CD14-positive monocyte (primary cell): ENCODE data around the gene PHOSPHO1. TPM values are rescaled to one million over a fixed set of nuclear protein-coding genes. Genes with fewer than 3 reads are reported as not detected.

Experiments
- DNase-seq, 3 donors: peaks; one replicate each; pipeline ENCODE4 v3.0.0-alpha.2; 2011 to 2022
- H2AFZ ChIP-seq: 2 replicates; pipeline ENCODE4 v1.6.0; 2012; ENCODE audit warnings: mild to moderate bottlenecking, low read depth, low read length, inconsistent platforms; ENCODE audit not compliant: insufficient read depth, poor library complexity, severe bottlenecking
- H3K27ac ChIP-seq, 2 donors: 1 replicate in 1 of 2; 2 replicates in 1 of 2; pipeline ENCODE4 v1.5.1; 2012 to 2013; ENCODE audit warnings: low read length in 2 of 2, control low read depth in 1 of 2, inconsistent platforms in 1 of 2, low read depth in 1 of 2, mild to moderate bottlenecking in 1 of 2
- H3K27me3 ChIP-seq, 2 donors: one replicate each; pipeline versions ENCODE4 v1.6.0 to v1.6.1; 2011 to 2013; ENCODE audit warnings: low read length in 2 of 2; ENCODE audit not compliant: control insufficient read depth in 2 of 2, insufficient read depth in 2 of 2
- H3K36me3 ChIP-seq, 2 donors: replicated peaks in 1 of 2; 1 replicate in 1 of 2; 2 replicates in 1 of 2; pipeline versions ENCODE4 v1.5.1 to v1.6.1; 2012 to 2013; ENCODE audit warnings: low read length in 2 of 2, control low read depth in 1 of 2, inconsistent platforms in 1 of 2, mild to moderate bottlenecking in 1 of 2; ENCODE audit not compliant: insufficient read depth in 2 of 2, control insufficient read depth in 1 of 2
- H3K4me1 ChIP-seq, 2 donors: 1 replicate in 1 of 2; 2 replicates in 1 of 2; pipeline versions ENCODE4 v1.5.1 to v1.6.1; 2012 to 2013; ENCODE audit warnings: low read length in 2 of 2, control low read depth in 1 of 2, inconsistent platforms in 1 of 2, mild to moderate bottlenecking in 1 of 2, moderate library complexity in 1 of 2; ENCODE audit not compliant: insufficient read depth in 2 of 2, control insufficient read depth in 1 of 2
- H3K4me2 ChIP-seq: replicated peaks from 2 replicates; pipeline ENCODE3; 2012; ENCODE audit warnings: low read length, moderate library complexity, mild to moderate bottlenecking; ENCODE audit not compliant: poor library complexity, severe bottlenecking; ENCODE audit errors: extremely low read depth
- H3K4me3 ChIP-seq, 3 experiments: fragments of 200-600 bp in 1 of 3; sonication (generic) in 1 of 3; replicated peaks in 1 of 3; 1 replicate in 2 of 3; 2 replicates in 1 of 3; pipeline ENCODE4 v1.5.1; 2011 to 2013; ENCODE audit warnings: low read length in 3 of 3, mild to moderate bottlenecking in 3 of 3, control low read depth in 2 of 3, low read depth in 2 of 3, inconsistent platforms in 1 of 3, moderate library complexity in 1 of 3
- H3K79me2 ChIP-seq: 2 replicates; pipeline ENCODE4 v1.6.0; 2012; ENCODE audit warnings: mild to moderate bottlenecking, control low read depth, inconsistent platforms, low read length, moderate library complexity; ENCODE audit not compliant: insufficient read depth
- H3K9ac ChIP-seq: 2 replicates; pipeline ENCODE4 v1.6.0; 2017; ENCODE audit warnings: low read length, mild to moderate bottlenecking; ENCODE audit not compliant: insufficient read depth, poor library complexity, severe bottlenecking
- H3K9me3 ChIP-seq, 2 donors: replicated peaks in 1 of 2; 1 replicate in 1 of 2; 2 replicates in 1 of 2; pipeline versions ENCODE4 v1.5.1 to v1.6.1; 2012 to 2013; ENCODE audit warnings: low read length in 2 of 2, control low read depth in 1 of 2; ENCODE audit not compliant: control insufficient read depth in 1 of 2, insufficient read depth in 1 of 2
- H4K20me1 ChIP-seq: 2 replicates; pipeline ENCODE4 v1.6.0; 2012; ENCODE audit warnings: mild to moderate bottlenecking, low read length, control low read depth, moderate library complexity; ENCODE audit not compliant: insufficient read depth
- H3K27ac Mint-ChIP-seq, 7 donors: one replicate each; pipeline ENCODE4 v1.8.0; 2020; ENCODE audit warnings: mild to moderate bottlenecking in 7 of 7, mixed read lengths in 7 of 7, moderate library complexity in 6 of 7, inconsistent platforms in 2 of 7
- H3K27me3 Mint-ChIP-seq, 3 donors: one replicate each; pipeline ENCODE4 v1.8.0; 2021 to 2022; ENCODE audit warnings: low read depth in 3 of 3, mild to moderate bottlenecking in 3 of 3, mixed read lengths in 3 of 3, moderate library complexity in 3 of 3, inconsistent platforms in 1 of 3
- H3K36me3 Mint-ChIP-seq, 2 donors: one replicate each; pipeline ENCODE4 v1.8.0; 2020; ENCODE audit warnings: mixed read lengths in 2 of 2, inconsistent platforms in 1 of 2, mild to moderate bottlenecking in 1 of 2
- H3K4me1 Mint-ChIP-seq: one replicate; pipeline ENCODE4 v1.8.0; 2020; ENCODE audit warnings: mild to moderate bottlenecking, mixed read lengths
- H3K4me3 Mint-ChIP-seq, 2 donors: one replicate each; pipeline ENCODE4 v1.8.0; 2020; ENCODE audit warnings: mild to moderate bottlenecking in 2 of 2, mixed read lengths in 2 of 2, moderate library complexity in 1 of 2
- H3K9me3 Mint-ChIP-seq, 7 donors: one replicate each; pipeline ENCODE4 v1.8.0; 2020 to 2022; ENCODE audit warnings: mixed read lengths in 7 of 7, mild to moderate bottlenecking in 6 of 7, moderate library complexity in 6 of 7, inconsistent platforms in 2 of 7
- WGBS: methylation state at CpG from one replicate; pipeline ENCODE4 v1.1.5; 2013; ENCODE audit warnings: missing lambda C conversion rate; ENCODE audit not compliant: insufficient coverage; 5-methylcytosine and 5-hydroxymethylcytosine counted together
- intact Hi-C, 2 donors: fragments of 100-400 bp; cut with micrococcal nuclease; formaldehyde crosslinking; loops; one replicate each; pipeline versions ENCODE4 v1.15.0 to v1.15.1; 2023
- polyA plus RNA-seq, 3 donors: library from polyadenylated mRNA; depleted of rRNA in 1 of 3; unstranded in 2 of 3; stranded (reverse) in 1 of 3; fragments of 300-500 nt in 2 of 3; fragments of >200 nt in 1 of 3; fragmentation: Illumina TruSeq in 2 of 3; gene quantifications; 1 replicate in 2 of 3; 2 replicates in 1 of 3; pipeline ENCODE4 v1.2.3, GENCODE V29; 2012 to 2021
- TF ChIP-seq, protein P1 (sequence below): fragments of 200-600 bp; IDR thresholded peaks from one replicate; pipeline ENCODE4 v1.8.0; 2022; ENCODE audit warnings: antibody characterized with exemption, mild to moderate bottlenecking

Gene PHOSPHO1
- polyA plus RNA-seq, 3 donors = 0.51 to 1.4 (median 0.61) TPM

DNA sequence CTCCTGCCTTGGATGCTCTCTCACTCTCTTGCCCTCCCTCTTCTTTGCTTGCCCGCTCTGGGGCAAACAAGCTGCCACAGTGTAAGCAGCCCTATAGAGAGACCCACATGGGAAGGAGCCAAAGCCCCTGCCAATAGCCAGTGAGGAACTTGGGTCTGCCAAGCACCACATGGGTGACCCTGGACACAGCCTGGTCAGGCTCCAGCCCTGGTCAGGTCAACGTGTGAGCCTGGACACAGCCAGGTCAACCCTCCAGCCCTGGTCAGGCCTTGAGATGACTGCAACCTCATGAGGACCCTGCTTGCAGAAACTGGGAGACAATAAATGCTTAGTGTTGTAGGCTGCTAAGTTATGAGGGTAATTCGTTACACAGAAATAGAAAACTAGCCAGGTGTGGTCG is 14.3 kb upstream of the PHOSPHO1 start:
- Histone ChIP-seq H3K27ac (no peak overlapping the region), H3K4me1 (no peaks in the 10 kb centered on the region), H3K79me2 (no peaks in the 10 kb centered on the region), H3K9ac (no peak overlapping the region), H3K9me3 (no peaks in the 10 kb centered on the region), H3K4me3 (no peak overlapping the region), H4K20me1 (no peaks in the 10 kb centered on the region), H3K36me3 (no peaks in the 10 kb centered on the region), H3K4me2 (no peak overlapping the region), H2AFZ (no peak overlapping the region), H3K27me3 (no peaks in the 10 kb centered on the region)
- 97% methylated on average over 4 of the region's 4 CpGs for WGBS
- Mint-ChIP-seq H3K4me1 (peaks cover 2% of the 10 kb centered on the region), H3K27me3 (peaks cover 0 to 10% (median 4%) of the 10 kb centered on the region in 3 donors), H3K4me3 (no peak overlapping the region), H3K36me3 (peaks cover 0 to 2% of the 10 kb centered on the region in 2 donors), H3K9me3 (peaks cover 0 to 2% (median 0%) of the 10 kb centered on the region in 7 donors), H3K27ac (no peak overlapping the region)
- DNase-seq = no peak
- TF ChIP-seq, protein P1, sequence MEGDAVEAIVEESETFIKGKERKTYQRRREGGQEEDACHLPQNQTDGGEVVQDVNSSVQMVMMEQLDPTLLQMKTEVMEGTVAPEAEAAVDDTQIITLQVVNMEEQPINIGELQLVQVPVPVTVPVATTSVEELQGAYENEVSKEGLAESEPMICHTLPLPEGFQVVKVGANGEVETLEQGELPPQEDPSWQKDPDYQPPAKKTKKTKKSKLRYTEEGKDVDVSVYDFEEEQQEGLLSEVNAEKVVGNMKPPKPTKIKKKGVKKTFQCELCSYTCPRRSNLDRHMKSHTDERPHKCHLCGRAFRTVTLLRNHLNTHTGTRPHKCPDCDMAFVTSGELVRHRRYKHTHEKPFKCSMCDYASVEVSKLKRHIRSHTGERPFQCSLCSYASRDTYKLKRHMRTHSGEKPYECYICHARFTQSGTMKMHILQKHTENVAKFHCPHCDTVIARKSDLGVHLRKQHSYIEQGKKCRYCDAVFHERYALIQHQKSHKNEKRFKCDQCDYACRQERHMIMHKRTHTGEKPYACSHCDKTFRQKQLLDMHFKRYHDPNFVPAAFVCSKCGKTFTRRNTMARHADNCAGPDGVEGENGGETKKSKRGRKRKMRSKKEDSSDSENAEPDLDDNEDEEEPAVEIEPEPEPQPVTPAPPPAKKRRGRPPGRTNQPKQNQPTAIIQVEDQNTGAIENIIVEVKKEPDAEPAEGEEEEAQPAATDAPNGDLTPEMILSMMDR = no peak
- intact Hi-C loops = no loop called here

GRCh38 chr17:49242813-49243212 is 12.2 kb upstream of the PHOSPHO1 start:
- H3K4me1 Mint-ChIP-seq = peaks cover 2% of the 10 kb centered on the region
- H3K9ac ChIP-seq = no peak overlapping the region
- no peak overlapping the region for H3K27ac Mint-ChIP-seq
- H3K9me3 ChIP-seq = no peaks in the 10 kb centered on the region
- no CpG with 5 or more reads among the region's 5 CpGs for WGBS
- no peaks in the 10 kb centered on the region for H4K20me1 ChIP-seq
- no peak overlapping the region for H3K4me3 Mint-ChIP-seq
- H3K27ac ChIP-seq = no peak overlapping the region
- TF ChIP-seq, protein P1 = no peak
- H3K79me2 ChIP-seq = no peaks in the 10 kb centered on the region
- no peak overlapping the region for H3K4me3 ChIP-seq
- intact Hi-C loops = no loop called here
- H3K9me3 Mint-ChIP-seq = peaks cover 0 to 2% (median 0%) of the 10 kb centered on the region in 7 donors
- H3K4me1 ChIP-seq = no peaks in the 10 kb centered on the region
- H2AFZ ChIP-seq = no peak overlapping the region
- no peaks in the 10 kb centered on the region for H3K27me3 ChIP-seq
- peaks cover 2 to 12% (median 6%) of the 10 kb centered on the region in 3 donors for H3K27me3 Mint-ChIP-seq
- H3K36me3 Mint-ChIP-seq = no peaks in the 10 kb centered on the region
- H3K36me3 ChIP-seq = no peaks in the 10 kb centered on the region
- no peak overlapping the region for H3K4me2 ChIP-seq
- DNase-seq = no peak
